Duodenal mucosa (tissue), 2 donors: ENCODE measurements around the gene ARHGAP32.

Experiments
- H3K27ac ChIP-seq: one replicate; pipeline ENCODE4 v1.7.0; 2013; ENCODE audit warnings: low read depth, low read length
- H3K27me3 ChIP-seq, 2 donors: one replicate each; pipeline ENCODE4 v1.7.0; 2013; ENCODE audit warnings: low read length in 2 of 2, control low read depth in 1 of 2; ENCODE audit not compliant: insufficient read depth in 2 of 2, control insufficient read depth in 1 of 2
- H3K36me3 ChIP-seq, 2 donors: one replicate each; pipeline ENCODE4 v1.7.0; 2013; ENCODE audit warnings: low read length in 2 of 2, control low read depth in 1 of 2; ENCODE audit not compliant: insufficient read depth in 2 of 2, control insufficient read depth in 1 of 2
- H3K4me1 ChIP-seq, 2 donors: one replicate each; pipeline ENCODE4 v1.7.0; 2013; ENCODE audit warnings: low read length in 2 of 2, control low read depth in 1 of 2; ENCODE audit not compliant: insufficient read depth in 2 of 2, control insufficient read depth in 1 of 2
- H3K4me3 ChIP-seq, 2 donors: one replicate each; pipeline ENCODE4 v1.7.0; 2013; ENCODE audit warnings: low read length in 2 of 2, low read depth in 1 of 2
- H3K9ac ChIP-seq, 2 donors: one replicate each; pipeline ENCODE4 v1.7.0; 2013; ENCODE audit warnings: low read length in 2 of 2, low read depth in 1 of 2
- H3K9me3 ChIP-seq, 2 donors: one replicate each; pipeline ENCODE4 v1.7.0; 2013; ENCODE audit warnings: low read length in 2 of 2, control low read depth in 1 of 2; ENCODE audit not compliant: control insufficient read depth in 1 of 2

Gene ARHGAP32

GRCh38 chr11:129223701-129224149 lies 31.6 kb upstream of the ARHGAP32 start:
- no peak overlapping the region for H3K27ac ChIP-seq
- peaks cover 2 to 17% of the 10 kb centered on the region in 2 donors for H3K9me3 ChIP-seq
- H3K4me3 ChIP-seq = no peak overlapping the region

GRCh38 chr11:129223260-129223659 lies 31.1 kb upstream of the ARHGAP32 start:
- peaks cover 2 to 17% of the 10 kb centered on the region in 2 donors for H3K9me3 ChIP-seq
- H3K36me3 ChIP-seq = no peaks in the 10 kb centered on the region
- no peak overlapping the region for H3K4me3 ChIP-seq
- H3K9ac ChIP-seq = no peak overlapping the region
- no peak overlapping the region for H3K27ac ChIP-seq
- H3K4me1 ChIP-seq = no peaks in the 10 kb centered on the region
- no peaks in the 10 kb centered on the region for H3K27me3 ChIP-seq

More at GRCh38 chr11:129223701-129224149, 31.6 kb upstream of the ARHGAP32 start:
- no peak overlapping the region for H3K9ac ChIP-seq
- no peaks in the 10 kb centered on the region for H3K36me3 ChIP-seq
- H3K27me3 ChIP-seq = no peaks in the 10 kb centered on the region
- no peaks in the 10 kb centered on the region for H3K4me1 ChIP-seq

GRCh38 chr11:129222158-129222557 lies 30.0 kb upstream of the ARHGAP32 start:
- H3K4me1 ChIP-seq = no peaks in the 10 kb centered on the region
- H3K27ac ChIP-seq = no peak overlapping the region
- no peaks in the 10 kb centered on the region for H3K36me3 ChIP-seq
- no peak overlapping the region for H3K4me3 ChIP-seq
- no peaks in the 10 kb centered on the region for H3K27me3 ChIP-seq
- H3K9ac ChIP-seq = no peak overlapping the region
- H3K9me3 ChIP-seq = peaks cover 2 to 12% of the 10 kb centered on the region in 2 donors

GRCh38 chr11:129215506-129216245 lies 23.6 kb upstream of the ARHGAP32 start:
- no peaks in the 10 kb centered on the region for H3K27me3 ChIP-seq
- no peaks in the 10 kb centered on the region for H3K4me1 ChIP-seq
- no peaks in the 10 kb centered on the region for H3K9me3 ChIP-seq
- no peak overlapping the region for H3K9ac ChIP-seq
- H3K4me3 ChIP-seq = no peak overlapping the region
- H3K36me3 ChIP-seq = no peaks in the 10 kb centered on the region
- no peak overlapping the region for H3K27ac ChIP-seq

- Histone ChIP-seq H3K4me3 (no peak overlapping the region), H3K4me1 (no peaks in the 10 kb centered on the region), H3K9me3 (no peaks in the 10 kb centered on the region), H3K9ac (no peak overlapping the region), H3K36me3 (no peaks in the 10 kb centered on the region), H3K27ac (no peak overlapping the region), H3K27me3 (no peaks in the 10 kb centered on the region)
These were observed 22.7 kb upstream of the ARHGAP32 start for GRCh38 chr11:129214710-129215295.

GRCh38 chr11:129213261-129213660 lies 21.1 kb upstream of the ARHGAP32 start:
- Histone ChIP-seq H3K36me3 (no peaks in the 10 kb centered on the region), H3K9ac (no peak overlapping the region), H3K27ac (no peak overlapping the region), H3K4me1 (no peaks in the 10 kb centered on the region), H3K27me3 (no peaks in the 10 kb centered on the region), H3K4me3 (no peak overlapping the region), H3K9me3 (no peaks in the 10 kb centered on the region)

- no peak overlapping the region for H3K27ac ChIP-seq
- H3K27me3 ChIP-seq = no peaks in the 10 kb centered on the region
- no peak overlapping the region for H3K9ac ChIP-seq
- H3K9me3 ChIP-seq = no peaks in the 10 kb centered on the region
- no peaks in the 10 kb centered on the region for H3K36me3 ChIP-seq
- no peaks in the 10 kb centered on the region for H3K4me1 ChIP-seq
- no peak overlapping the region for H3K4me3 ChIP-seq
These were observed 19.3 kb upstream of the ARHGAP32 start for GRCh38 chr11:129211397-129211796.

GRCh38 chr11:129210831-129211181 lies 18.7 kb upstream of the ARHGAP32 start:
- Histone ChIP-seq H3K36me3 (no peaks in the 10 kb centered on the region), H3K4me1 (no peaks in the 10 kb centered on the region), H3K27ac (no peak overlapping the region), H3K4me3 (no peak overlapping the region), H3K9ac (no peak overlapping the region), H3K9me3 (no peaks in the 10 kb centered on the region), H3K27me3 (no peaks in the 10 kb centered on the region)

- Histone ChIP-seq H3K27me3 (no peaks in the 10 kb centered on the region), H3K36me3 (no peaks in the 10 kb centered on the region), H3K4me1 (no peaks in the 10 kb centered on the region), H3K9ac (no peak overlapping the region), H3K4me3 (no peak overlapping the region), H3K27ac (no peak overlapping the region), H3K9me3 (no peaks in the 10 kb centered on the region)
These were observed 18.0 kb upstream of the ARHGAP32 start for GRCh38 chr11:129209891-129210830.

GRCh38 chr11:129208863-129209262 lies 16.7 kb upstream of the ARHGAP32 start:
- no peak overlapping the region for H3K9ac ChIP-seq
- H3K36me3 ChIP-seq = no peaks in the 10 kb centered on the region
- no peaks in the 10 kb centered on the region for H3K9me3 ChIP-seq
- H3K4me1 ChIP-seq = no peaks in the 10 kb centered on the region
- H3K27ac ChIP-seq = no peak overlapping the region
- no peaks in the 10 kb centered on the region for H3K27me3 ChIP-seq
- H3K4me3 ChIP-seq = no peak overlapping the region
